ENCODE measurements around the gene TIMP2. TPM values are rescaled to one million over a fixed set of nuclear protein-coding genes. Genes with fewer than 3 reads are reported as not detected.
A peak's percentile ranks its signal among the peaks of the same experiment; 100 is the strongest.

TIMP2 gene
- total RNA-seq, 1 experiment from 2014 or later, result 29.0 TPM

- Mint-ChIP-seq H3K36me3 (ENCODE audit: insufficient read depth in 1 of 3, low read depth in 3 of 3) (peaks cover 55 to 87% (median 81%) of the 10 kb centered on the region in 3 experiments; a peak in 6 of 7 replicates), H3K27me3 (ENCODE audit: low read depth) (no peaks in the 10 kb centered on the region; the same call in 1 of the 2 replicates), H3K9me3 (no peaks in the 10 kb centered on the region), H3K4me1 (no peaks in the 10 kb centered on the region), H3K27ac (peak overlapping the region in 1 of 3 experiments; percentile 90; a peak in 3 of 7 replicates), H3K4me3 (no peak overlapping the region)
- Histone ChIP-seq H3K27me3 (ENCODE audit: insufficient read depth, low read length) (no peaks in the 10 kb centered on the region), H3K18ac (ENCODE audit: insufficient read length, low read depth, low read length) (no peak overlapping the region), H2BK15ac (ENCODE audit: low read depth, low read length) (no peak overlapping the region), H3K4me1 (ENCODE audit: insufficient read depth, low read length) (no peaks in the 10 kb centered on the region), H4K20me1 (ENCODE audit: control insufficient read depth, insufficient read depth, insufficient read length) (no peaks in the 10 kb centered on the region), H3K79me2 (ENCODE audit: insufficient read depth, low read length) (no peaks in the 10 kb centered on the region), H2BK5ac (ENCODE audit: insufficient read length, low read length) (no peak overlapping the region), H2BK12ac (ENCODE audit: insufficient read length, low read depth, low read length) (no peak overlapping the region), H2BK20ac (ENCODE audit: low read depth, low read length, poor library complexity, severe bottlenecking) (no peak overlapping the region), H3K4me2 (ENCODE audit: insufficient read depth, insufficient read length, low read length) (no peak overlapping the region), H3K4ac (ENCODE audit: low read depth, low read length) (no peak overlapping the region), H3T11ph (ENCODE audit: low read length) (no peak overlapping the region), H4K5ac (ENCODE audit: insufficient read length, low read depth, low read length) (no peak overlapping the region), H2AFZ (ENCODE audit: low read length) (no peak overlapping the region), H3K14ac (ENCODE audit: insufficient read depth, low read length) (no peak overlapping the region), H4K8ac (replicated peaks; ENCODE audit: insufficient read length, low read depth, low read length) (no peak overlapping the region), H2AK5ac (ENCODE audit: insufficient read length, low read length) (no peak overlapping the region), H4K91ac (ENCODE audit: insufficient read length, low read depth, low read length) (no peak overlapping the region), H3K23me2 (ENCODE audit: insufficient read length, low read depth, low read length, poor library complexity, severe bottlenecking) (no peaks in the 10 kb centered on the region), H3K23ac (ENCODE audit: insufficient read length, low read depth, low read length) (no peak overlapping the region), H3K9ac (ENCODE audit: extremely low read depth, insufficient read length, low read length) (no peak overlapping the region), H2BK120ac (ENCODE audit: low read depth, low read length, poor library complexity, severe bottlenecking) (no peak overlapping the region), H3K9me3 (ENCODE audit: control insufficient read depth, low read depth, low read length) (no peaks in the 10 kb centered on the region), H3K27ac (ENCODE audit: insufficient read length, low read depth, low read length) (no peak overlapping the region), H3K79me1 (ENCODE audit: insufficient read depth, low read depth, low read length, poor library complexity, severe bottlenecking) (no peaks in the 10 kb centered on the region), H3K56ac (ENCODE audit: insufficient read length, low read depth, low read length) (no peak overlapping the region)
- no peak for TF ChIP-seq CTCF (conservative IDR thresholded peaks at IDR 0.05)
- WGBS (ENCODE audit: extremely low coverage, insufficient read length, low lambda C conversion rate), result no CpG with 5 or more reads among the region's 14 CpGs
- no peak for DNase-seq
Observed at GRCh38 chr17:78805301-78805700, 119.9 kb downstream of the TIMP2 start.

All from H9 (cell line).